ENCODE data around the gene SIGLEC15.

The SIGLEC15 gene

DNA sequence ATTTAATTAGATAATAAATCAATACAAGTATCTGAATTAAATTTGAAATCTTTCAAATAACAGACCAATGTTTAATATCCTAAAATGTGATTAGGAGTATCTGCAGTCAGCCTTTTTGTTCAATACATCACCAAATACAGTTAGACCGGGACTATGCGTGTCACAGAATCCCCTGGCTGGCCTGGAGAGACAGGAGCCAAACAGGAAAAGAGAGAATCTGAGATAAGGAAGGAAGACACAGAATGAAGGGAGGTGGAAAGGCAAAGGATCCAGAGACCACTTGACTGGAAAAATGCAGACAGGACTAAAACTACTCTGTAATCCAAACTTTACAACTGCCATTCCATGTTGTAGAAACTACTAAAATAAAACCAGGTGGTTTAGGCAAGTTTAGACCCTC lies 66.3 kb downstream of the SIGLEC15 start:
- Histone ChIP-seq H3K27me3 (replicated peaks; ENCODE audit: control insufficient read depth, insufficient read depth, low read length) (no peaks in the 10 kb centered on the region), H3K36me3 (ENCODE audit: control insufficient read depth, insufficient read depth, low read length) (peaks cover 2% of the 10 kb centered on the region), H3K4me3 (replicated peaks; ENCODE audit: low read depth, low read length) (no peak overlapping the region)
- TF ChIP-seq, protein P1, sequence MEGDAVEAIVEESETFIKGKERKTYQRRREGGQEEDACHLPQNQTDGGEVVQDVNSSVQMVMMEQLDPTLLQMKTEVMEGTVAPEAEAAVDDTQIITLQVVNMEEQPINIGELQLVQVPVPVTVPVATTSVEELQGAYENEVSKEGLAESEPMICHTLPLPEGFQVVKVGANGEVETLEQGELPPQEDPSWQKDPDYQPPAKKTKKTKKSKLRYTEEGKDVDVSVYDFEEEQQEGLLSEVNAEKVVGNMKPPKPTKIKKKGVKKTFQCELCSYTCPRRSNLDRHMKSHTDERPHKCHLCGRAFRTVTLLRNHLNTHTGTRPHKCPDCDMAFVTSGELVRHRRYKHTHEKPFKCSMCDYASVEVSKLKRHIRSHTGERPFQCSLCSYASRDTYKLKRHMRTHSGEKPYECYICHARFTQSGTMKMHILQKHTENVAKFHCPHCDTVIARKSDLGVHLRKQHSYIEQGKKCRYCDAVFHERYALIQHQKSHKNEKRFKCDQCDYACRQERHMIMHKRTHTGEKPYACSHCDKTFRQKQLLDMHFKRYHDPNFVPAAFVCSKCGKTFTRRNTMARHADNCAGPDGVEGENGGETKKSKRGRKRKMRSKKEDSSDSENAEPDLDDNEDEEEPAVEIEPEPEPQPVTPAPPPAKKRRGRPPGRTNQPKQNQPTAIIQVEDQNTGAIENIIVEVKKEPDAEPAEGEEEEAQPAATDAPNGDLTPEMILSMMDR (IDR thresholded peaks at IDR 0.05; ENCODE audit: insufficient read depth, low read length, poor library complexity, severe bottlenecking), result no peak
- no peak for DNase-seq (ENCODE audit: extremely low read depth, insufficient read length)

Data from GM06990 (cell line).